Skin epidermis (tissue), 12 donors: ENCODE data around the gene MAPRE2.
"Not testable (repeated sequence)": the region's sequence is repeated elsewhere in the genome, so short reads cannot be mapped to it uniquely, and the experiment has no call there.

Experiments
- H3K27ac ChIP-seq, 21 experiments: fragments of 200-600 bp; sonication (generic) in 11 of 21; one replicate each; pipeline ENCODE4 v1.5.0; 2020; ENCODE audit warnings: mild to moderate bottlenecking in 3 of 21, inconsistent platforms in 2 of 21, moderate library complexity in 2 of 21
- H3K4me3 ChIP-seq, 7 experiments: fragments of 200-600 bp; sonication (generic) in 2 of 7; one replicate each; pipeline ENCODE4 v1.5.0; 2020; ENCODE audit warnings: inconsistent platforms in 2 of 7, mild to moderate bottlenecking in 2 of 7, moderate library complexity in 1 of 7

Gene MAPRE2

GRCh38 chr18:35136248-35136647 lies 95.0 kb downstream of the MAPRE2 start:
- Histone ChIP-seq H3K27ac (no peak overlapping the region), H3K4me3 (no peak overlapping the region)

GRCh38 chr18:35136885-35137284 lies 95.7 kb downstream of the MAPRE2 start:
- H3K4me3 ChIP-seq = no peak overlapping the region
- no peak overlapping the region for H3K27ac ChIP-seq

- no peak overlapping the region for H3K27ac ChIP-seq
- no peak overlapping the region for H3K4me3 ChIP-seq
Observed at GRCh38 chr18:35137632-35138031, 96.4 kb downstream of the MAPRE2 start.

- Histone ChIP-seq H3K27ac (no peak overlapping the region), H3K4me3 (no peak overlapping the region)
Observed at GRCh38 chr18:35138773-35139172, 97.6 kb downstream of the MAPRE2 start.

GRCh38 chr18:35139517-35139916 lies 98.3 kb downstream of the MAPRE2 start:
- Histone ChIP-seq H3K27ac (no peak overlapping the region), H3K4me3 (no peak overlapping the region)

GRCh38 chr18:35141077-35141476 lies 99.9 kb downstream of the MAPRE2 start:
- Histone ChIP-seq H3K27ac (no peak overlapping the region), H3K4me3 (no peak overlapping the region)

GRCh38 chr18:35141567-35142274 lies 100.5 kb downstream of the MAPRE2 start:
- Histone ChIP-seq H3K27ac (no peak overlapping the region), H3K4me3 (no peak overlapping the region)

- H3K27ac ChIP-seq = no peak overlapping the region
- no peak overlapping the region for H3K4me3 ChIP-seq
Observed at GRCh38 chr18:35142275-35142615, 101.0 kb downstream of the MAPRE2 start.

- H3K27ac ChIP-seq = no peak overlapping the region
- H3K4me3 ChIP-seq = no peak overlapping the region
Observed at GRCh38 chr18:35143622-35144596, 102.7 kb downstream of the MAPRE2 start.

- H3K27ac ChIP-seq = peak overlapping the region in 1 of 21 experiments; percentile 27
- H3K4me3 ChIP-seq = no peak overlapping the region
Observed at GRCh38 chr18:35144698-35145097, 103.5 kb downstream of the MAPRE2 start.

GRCh38 chr18:35150195-35150594 lies 109.0 kb downstream of the MAPRE2 start:
- not testable (repeated sequence) for H3K27ac ChIP-seq, H3K4me3 ChIP-seq

- no peak overlapping the region for H3K27ac ChIP-seq
Observed at GRCh38 chr18:35153609-35154272, 112.5 kb downstream of the MAPRE2 start.

GRCh38 chr18:35155398-35156117 lies 114.3 kb downstream of the MAPRE2 start:
- no peak overlapping the region for H3K27ac ChIP-seq

More at GRCh38 chr18:35153609-35154272, 112.5 kb downstream of the MAPRE2 start:
- no peak overlapping the region for H3K4me3 ChIP-seq

GRCh38 chr18:35157181-35157580 lies 116.0 kb downstream of the MAPRE2 start:
- Histone ChIP-seq H3K4me3 (no peak overlapping the region), H3K27ac (no peak overlapping the region)

More at GRCh38 chr18:35155398-35156117, 114.3 kb downstream of the MAPRE2 start:
- no peak overlapping the region for H3K4me3 ChIP-seq

GRCh38 chr18:35158728-35159450 lies 117.7 kb downstream of the MAPRE2 start:
- Histone ChIP-seq H3K4me3 (no peak overlapping the region), H3K27ac (no peak overlapping the region)

GRCh38 chr18:35159782-35160181 lies 118.6 kb downstream of the MAPRE2 start:
- Histone ChIP-seq H3K27ac (no peak overlapping the region), H3K4me3 (no peak overlapping the region)

GRCh38 chr18:35161485-35161884 lies 120.3 kb downstream of the MAPRE2 start:
- H3K4me3 ChIP-seq = no peak overlapping the region
- no peak overlapping the region for H3K27ac ChIP-seq

GRCh38 chr18:35161934-35162333 lies 120.7 kb downstream of the MAPRE2 start:
- Histone ChIP-seq H3K27ac (no peak overlapping the region), H3K4me3 (no peak overlapping the region)

- H3K4me3 ChIP-seq = no peak overlapping the region
- peak overlapping the region in 2 of 21 experiments; percentile 7 to 47 for H3K27ac ChIP-seq
Observed at GRCh38 chr18:35163014-35163539, 121.9 kb downstream of the MAPRE2 start.
